Upper lobe of left lung (tissue), 6 donors: ENCODE measurements around the gene RYR1. TPM values are rescaled to one million over a fixed set of nuclear protein-coding genes. Genes with fewer than 3 reads are reported as not detected.
A peak's percentile ranks its signal among the peaks of the same experiment; 100 is the strongest.

ENCODE experiments used
- ATAC-seq, 2 donors: fragments of 200-7000 bp; cut with Tn5 transposase; one replicate each; pipeline ENCODE4 v1.9.1; 2022; ENCODE audit warnings: mild to moderate bottlenecking in 2 of 2, moderate library complexity in 2 of 2; ENCODE audit not compliant: low FRiP score in 2 of 2
- DNase-seq, 2 donors: peaks; one replicate each; pipeline ENCODE4 v3.0.0-alpha.2; 2019 to 2020
- H3K27ac ChIP-seq, 4 donors: fragments of 200-600 bp; sonication (generic); one replicate each; pipeline ENCODE4 v1.5.1; 2016 to 2019
- H3K27me3 ChIP-seq, 4 donors: fragments of 200-600 bp; sonication (generic); one replicate each; pipeline ENCODE4 v1.5.1; 2017 to 2019
- H3K36me3 ChIP-seq, 4 donors: fragments of 200-600 bp; sonication (generic); one replicate each; pipeline ENCODE4 v1.5.1; 2016 to 2019
- H3K4me1 ChIP-seq, 4 donors: fragments of 200-600 bp; sonication (generic); one replicate each; pipeline ENCODE4 v1.5.1; 2018 to 2019
- H3K4me3 ChIP-seq, 4 donors: fragments of 200-600 bp; sonication (generic); one replicate each; pipeline ENCODE4 v1.5.1; 2017 to 2019; ENCODE audit warnings: mild to moderate bottlenecking in 2 of 4, moderate library complexity in 1 of 4
- H3K9me3 ChIP-seq, 4 donors: fragments of 200-600 bp; sonication (generic); one replicate each; pipeline ENCODE4 v1.5.1; 2018 to 2019
- EP300 ChIP-seq, 4 donors: sonication (generic); formaldehyde crosslinking; IDR thresholded peaks; one replicate each; pipeline ENCODE4 v1.5.1; 2017; ENCODE audit warnings: antibody characterized with exemption in 4 of 4, control low read depth in 2 of 4
- POLR2A ChIP-seq, 4 donors: fragments of 450-650 bp; IDR thresholded peaks; one replicate each; pipeline ENCODE4 v1.5.1; 2016 to 2017; ENCODE audit warnings: antibody characterized with exemption in 4 of 4, mild to moderate bottlenecking in 2 of 4
- POLR2AphosphoS5 ChIP-seq, 2 donors: sonication (generic); formaldehyde crosslinking; IDR thresholded peaks; one replicate each; pipeline ENCODE4 v1.5.1; 2017; ENCODE audit warnings: antibody characterized with exemption in 2 of 2
- WGBS, 2 donors: methylation state at CpG; one replicate each; pipeline ENCODE4 v1.1.5; 2017 to 2018; 5-methylcytosine and 5-hydroxymethylcytosine counted together
- total RNA-seq, 6 donors: library from RNA; depleted of rRNA in 4 of 6; stranded (reverse); fragments of >200 nt in 4 of 6; gene quantifications; one replicate each; pipeline versions ENCODE4 v1.1.0 to v1.2.1, GENCODE V29; 2016 to 2021
- TF ChIP-seq, protein P1 (sequence below), 6 experiments: fragments of 450-650 bp in 4 of 6; fragments of 200-600 bp in 2 of 6; sonication (generic) in 2 of 6; IDR thresholded peaks; one replicate each; pipeline ENCODE4 v1.5.1; 2016 to 2019; ENCODE audit warnings: antibody characterized with exemption in 6 of 6
- donor health status: DM: no; HTN: no; CAD: no; lungs with moderate emphysema.
- donor health status: DM: no; HTN: yes; CAD: no; lungs with severe emphysema.

The RYR1 gene
- total RNA-seq, 6 donors from 2014 or later = 1.1 to 22.0 (median 5.5) TPM

DNA sequence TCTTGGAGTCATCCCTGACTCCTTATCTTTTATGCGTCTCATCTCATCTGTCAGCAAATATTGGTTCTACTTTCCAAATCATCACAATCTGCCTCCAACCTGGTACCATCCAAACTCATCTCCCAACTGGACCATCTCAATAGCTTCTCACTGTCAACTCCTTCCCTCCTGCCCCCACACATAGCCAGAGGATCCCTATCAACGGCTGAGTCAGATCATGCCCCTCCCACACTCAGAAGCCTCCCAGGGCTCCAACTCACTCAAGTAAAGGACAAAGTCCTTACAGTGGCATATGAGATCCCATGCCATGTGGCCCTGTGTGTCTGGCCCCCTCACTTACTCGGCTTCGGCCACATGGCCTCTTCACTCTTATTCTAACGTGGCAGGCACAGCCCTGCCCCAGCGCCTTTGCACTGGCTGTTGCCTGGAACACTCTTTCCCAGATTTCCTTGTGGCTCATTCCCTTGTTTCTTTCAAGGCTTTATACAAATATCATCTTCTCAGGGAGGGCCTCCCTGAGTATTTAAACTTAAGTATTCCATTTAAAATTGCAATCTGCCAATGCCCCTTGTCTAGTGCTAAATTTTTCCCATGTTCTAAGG, 40.7 kb upstream of the RYR1 start:
- Histone ChIP-seq H3K27me3 (peaks cover 0 to 46% (median 11%) of the 10 kb centered on the region in 4 donors), H3K36me3 (no peaks in the 10 kb centered on the region), H3K9me3 (no peaks in the 10 kb centered on the region), H3K4me1 (peaks cover 15 to 39% (median 19%) of the 10 kb centered on the region in 4 donors), H3K4me3 (no peak overlapping the region), H3K27ac (no peak overlapping the region)
- 63 to 69% methylated on average over 6 of the region's 6 CpGs for WGBS, 2 donors
- DNase-seq (no peak), ATAC-seq (no peak)
- TF ChIP-seq EP300 (IDR thresholded peaks at IDR 0.05) (no peak), POLR2A (IDR thresholded peaks at IDR 0.05) (no peak), POLR2AphosphoS5 (IDR thresholded peaks at IDR 0.05) (no peak)
- TF ChIP-seq, protein P1, sequence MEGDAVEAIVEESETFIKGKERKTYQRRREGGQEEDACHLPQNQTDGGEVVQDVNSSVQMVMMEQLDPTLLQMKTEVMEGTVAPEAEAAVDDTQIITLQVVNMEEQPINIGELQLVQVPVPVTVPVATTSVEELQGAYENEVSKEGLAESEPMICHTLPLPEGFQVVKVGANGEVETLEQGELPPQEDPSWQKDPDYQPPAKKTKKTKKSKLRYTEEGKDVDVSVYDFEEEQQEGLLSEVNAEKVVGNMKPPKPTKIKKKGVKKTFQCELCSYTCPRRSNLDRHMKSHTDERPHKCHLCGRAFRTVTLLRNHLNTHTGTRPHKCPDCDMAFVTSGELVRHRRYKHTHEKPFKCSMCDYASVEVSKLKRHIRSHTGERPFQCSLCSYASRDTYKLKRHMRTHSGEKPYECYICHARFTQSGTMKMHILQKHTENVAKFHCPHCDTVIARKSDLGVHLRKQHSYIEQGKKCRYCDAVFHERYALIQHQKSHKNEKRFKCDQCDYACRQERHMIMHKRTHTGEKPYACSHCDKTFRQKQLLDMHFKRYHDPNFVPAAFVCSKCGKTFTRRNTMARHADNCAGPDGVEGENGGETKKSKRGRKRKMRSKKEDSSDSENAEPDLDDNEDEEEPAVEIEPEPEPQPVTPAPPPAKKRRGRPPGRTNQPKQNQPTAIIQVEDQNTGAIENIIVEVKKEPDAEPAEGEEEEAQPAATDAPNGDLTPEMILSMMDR (IDR thresholded peaks at IDR 0.05) = no peak

DNA sequence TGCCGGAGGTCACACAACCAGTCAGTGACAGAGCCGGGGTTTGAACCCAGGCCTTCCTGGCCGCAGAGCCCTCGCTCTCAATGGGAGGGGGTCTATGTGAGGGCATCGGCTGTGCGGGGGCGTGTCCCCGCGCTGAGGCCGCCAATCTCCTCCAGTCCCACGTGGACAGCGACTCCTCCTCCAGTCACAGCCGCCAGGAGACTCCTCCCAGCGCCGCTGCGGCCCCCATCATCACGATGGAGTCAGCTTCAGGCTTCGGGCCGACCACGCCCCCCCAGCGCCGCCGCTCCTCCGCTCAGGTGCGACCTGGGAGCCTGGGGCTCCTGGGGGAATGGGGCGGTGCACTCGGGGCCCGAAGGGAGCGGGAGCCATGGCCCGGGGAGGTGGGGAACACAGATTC, 39.0 kb upstream of the RYR1 start:
- H3K9me3 ChIP-seq = no peaks in the 10 kb centered on the region
- no peak overlapping the region for H3K27ac ChIP-seq
- TF ChIP-seq POLR2A (IDR thresholded peaks at IDR 0.05) (no peak), POLR2AphosphoS5 (IDR thresholded peaks at IDR 0.05) (no peak), EP300 (IDR thresholded peaks at IDR 0.05) (no peak)
- TF ChIP-seq, protein P1 (IDR thresholded peaks at IDR 0.05) = no peak
- H3K36me3 ChIP-seq = no peaks in the 10 kb centered on the region
- H3K4me1 ChIP-seq = peaks cover 0 to 22% (median 2%) of the 10 kb centered on the region in 4 donors
- no peak overlapping the region for H3K4me3 ChIP-seq
- WGBS, 2 donors = 10 to 33% methylated on average over 3 to 12 of the region's 30 CpGs
- H3K27me3 ChIP-seq = peaks cover 0 to 42% (median 8%) of the 10 kb centered on the region in 4 donors
- ATAC-seq (peak in 1 of 2 donors; percentile 15), DNase-seq (peak in 1 of 2 donors; percentile 87)

DNA sequence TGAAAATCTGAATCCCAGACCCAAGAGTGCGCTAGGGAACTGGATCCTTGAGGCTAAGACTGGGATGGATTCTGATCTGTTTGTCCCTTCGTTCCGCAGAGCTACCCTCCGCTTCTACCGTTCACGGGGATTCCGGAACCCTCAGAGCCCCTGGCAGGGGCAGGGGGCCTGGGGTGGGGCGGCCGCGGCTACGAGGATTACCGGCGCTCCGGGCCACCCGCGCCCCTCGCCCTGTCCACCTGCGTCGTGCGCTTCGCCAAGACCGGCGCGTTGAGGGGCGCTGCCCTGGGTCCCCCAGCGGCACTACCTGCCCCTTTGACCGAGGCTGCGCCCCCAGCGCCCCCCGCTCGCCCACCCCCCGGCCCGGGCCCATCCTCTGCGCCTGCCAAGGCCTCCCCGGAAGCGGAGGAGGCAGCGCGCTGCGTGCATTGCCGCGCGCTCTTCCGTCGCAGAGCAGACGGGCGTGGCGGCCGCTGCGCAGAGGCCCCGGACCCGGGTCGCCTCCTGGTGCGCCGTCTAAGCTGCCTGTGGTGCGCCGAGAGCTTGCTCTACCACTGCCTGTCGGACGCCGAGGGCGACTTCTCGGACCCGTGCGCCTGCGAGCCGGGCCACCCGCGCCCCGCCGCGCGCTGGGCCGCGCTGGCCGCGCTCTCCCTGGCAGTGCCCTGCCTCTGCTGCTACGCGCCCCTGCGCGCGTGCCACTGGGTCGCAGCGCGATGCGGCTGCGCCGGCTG, 37.9 kb upstream of the RYR1 start:
- H3K27ac ChIP-seq = peak overlapping the region in 1 of 4 donors; percentile 21
- no peaks in the 10 kb centered on the region for H3K36me3 ChIP-seq
- TF ChIP-seq EP300 (IDR thresholded peaks at IDR 0.05) = no peak
- peak in 1 of 4 donors; percentile 29 for TF ChIP-seq POLR2A (IDR thresholded peaks at IDR 0.05)
- H3K4me3 ChIP-seq = peak overlapping the region in 3 of 4 donors; percentile 25 to 34 (median 32)
- peaks cover 0 to 18% (median 0%) of the 10 kb centered on the region in 4 donors for H3K4me1 ChIP-seq
- WGBS, 2 donors = 6 to 7% methylated on average over 9 to 24 of the region's 86 CpGs
- DNase-seq (peak in 1 of 2 donors; percentile 84), ATAC-seq (no peak)
- H3K9me3 ChIP-seq = no peaks in the 10 kb centered on the region
- peaks cover 0 to 42% (median 8%) of the 10 kb centered on the region in 4 donors for H3K27me3 ChIP-seq

DNA sequence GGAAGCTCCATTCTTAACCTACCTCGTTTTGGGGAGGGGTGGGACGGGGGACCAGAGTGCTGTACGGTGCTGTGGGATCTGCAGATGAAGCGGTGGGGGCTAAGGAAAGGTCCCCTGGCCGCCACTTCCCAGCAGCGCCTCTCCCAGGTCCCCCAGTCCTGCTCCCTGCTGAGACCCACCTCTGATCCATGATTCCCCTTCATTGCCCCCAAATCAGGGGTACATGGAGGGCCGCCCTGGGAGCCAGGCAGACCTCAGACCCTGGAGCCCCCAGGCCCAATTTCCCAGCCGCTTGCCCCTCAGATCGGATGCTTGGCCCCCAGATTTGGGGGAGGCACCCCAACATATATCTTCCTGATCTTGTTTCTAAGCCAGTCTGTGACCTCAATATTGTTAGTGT, 34.4 kb upstream of the RYR1 start:
- TF ChIP-seq POLR2AphosphoS5 (IDR thresholded peaks at IDR 0.05) (no peak), EP300 (IDR thresholded peaks at IDR 0.05) (no peak), POLR2A (IDR thresholded peaks at IDR 0.05) (no peak)
- TF ChIP-seq, protein P1 (IDR thresholded peaks at IDR 0.05) = no peak
- no peak overlapping the region for H3K4me3 ChIP-seq
- ATAC-seq = no peak
- no peak overlapping the region for H3K27ac ChIP-seq
- no peak for DNase-seq
- peaks cover 0 to 42% (median 8%) of the 10 kb centered on the region in 4 donors for H3K27me3 ChIP-seq
- no peaks in the 10 kb centered on the region for H3K9me3 ChIP-seq
- peaks cover 5 to 29% (median 8%) of the 10 kb centered on the region in 4 donors for H3K4me1 ChIP-seq
- H3K36me3 ChIP-seq = no peaks in the 10 kb centered on the region
- 52 to 59% methylated on average over 2 to 9 of the region's 9 CpGs for WGBS, 2 donors

DNA sequence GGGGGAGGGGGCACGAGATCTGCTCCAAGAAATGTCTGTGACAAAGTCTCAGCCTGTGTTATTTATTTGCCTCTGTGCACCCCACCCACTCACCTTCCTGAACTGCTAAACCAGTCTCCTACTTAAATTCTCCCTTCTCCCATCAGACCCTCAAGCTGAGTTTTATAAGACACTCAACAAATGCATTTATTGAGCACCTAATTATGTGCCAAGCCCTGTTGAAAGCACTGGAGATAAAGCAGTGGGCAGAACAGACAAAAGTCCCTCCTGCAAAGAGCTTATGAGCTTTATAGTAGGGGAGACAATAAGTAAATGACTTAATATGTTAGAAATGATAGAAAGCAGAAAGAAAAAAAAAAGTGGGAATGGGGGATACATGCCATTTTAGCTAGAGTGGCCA, 34.0 kb upstream of the RYR1 start:
- WGBS, 2 donors = 63 to 100% methylated on average over 1 of the region's 1 CpG
- Histone ChIP-seq H3K9me3 (no peaks in the 10 kb centered on the region), H3K4me3 (no peak overlapping the region), H3K4me1 (peaks cover 8 to 31% (median 11%) of the 10 kb centered on the region in 4 donors), H3K27ac (no peak overlapping the region), H3K27me3 (peaks cover 0 to 37% (median 8%) of the 10 kb centered on the region in 4 donors), H3K36me3 (no peaks in the 10 kb centered on the region)
- DNase-seq (no peak), ATAC-seq (no peak)
- no peak for TF ChIP-seq POLR2A (IDR thresholded peaks at IDR 0.05)
- TF ChIP-seq, protein P1 (IDR thresholded peaks at IDR 0.05) = no peak
- no peak for TF ChIP-seq POLR2AphosphoS5 (IDR thresholded peaks at IDR 0.05)
- TF ChIP-seq EP300 (IDR thresholded peaks at IDR 0.05) = no peak
